ENCODE data around the gene SOD1. TPM values are rescaled to one million over a fixed set of nuclear protein-coding genes. Genes with fewer than 3 reads are reported as not detected.
A peak's percentile ranks its signal among the peaks of the same experiment; 100 is the strongest.

Gene SOD1
- total RNA-seq, 6 experiments from 2014 or later = 236 to 290 (median 281) TPM

- no peak for DNase-seq
- no peak for TF ChIP-seq CTCF (IDR thresholded peaks at IDR 0.05)
- Mint-ChIP-seq H3K36me3 (ENCODE audit: low read depth) (peaks cover 34% of the 10 kb centered on the region), H3K27me3 (ENCODE audit: insufficient read depth) (peaks cover 2% of the 10 kb centered on the region; the same call in 1 of the 2 replicates), H3K9me3 (no peaks in the 10 kb centered on the region), H3K27ac (peak overlapping the region; percentile 8; the same call in 1 of the 2 replicates), H3K4me3 (no peak overlapping the region), H3K4me1 (ENCODE audit: low read depth) (peaks cover 29% of the 10 kb centered on the region)
Measured at GRCh38 chr21:31670070-31670469, 10.6 kb downstream of the SOD1 start.

DNA sequence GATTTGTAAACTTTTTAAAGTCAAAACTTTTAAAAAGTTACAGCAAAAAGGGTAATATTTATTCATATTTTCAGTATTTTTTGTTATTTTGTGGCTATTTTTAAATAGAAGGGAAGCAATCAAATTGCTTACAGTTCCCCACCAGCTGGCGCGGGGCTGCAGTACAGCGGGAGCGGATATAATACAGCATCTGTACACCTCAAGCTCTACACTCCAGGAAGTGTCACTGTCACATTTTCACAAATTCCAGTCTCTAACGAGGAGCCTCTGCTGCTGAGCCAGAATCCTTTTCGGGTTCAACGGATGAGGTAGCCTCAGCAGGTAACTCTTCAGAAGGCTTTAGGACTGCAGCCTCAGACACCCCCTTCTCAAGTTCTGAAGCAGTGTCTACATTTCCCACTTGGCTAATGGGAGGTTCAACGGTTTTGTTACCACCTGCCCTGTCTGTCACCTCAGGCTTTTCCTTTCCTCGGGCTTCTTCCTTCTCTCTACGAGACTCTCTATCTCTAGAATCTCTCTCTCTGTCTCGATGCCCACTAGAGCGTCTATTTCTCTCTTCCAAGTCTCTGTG is 11.7 kb downstream of the SOD1 start:
- no peak for DNase-seq
- Mint-ChIP-seq H3K9me3 (no peaks in the 10 kb centered on the region), H3K27ac (no peak overlapping the region), H3K27me3 (ENCODE audit: insufficient read depth) (no peaks in the 10 kb centered on the region; the same call in 1 of the 2 replicates), H3K36me3 (ENCODE audit: low read depth) (peaks cover 28% of the 10 kb centered on the region), H3K4me1 (ENCODE audit: low read depth) (peaks cover 20% of the 10 kb centered on the region), H3K4me3 (no peak overlapping the region)
- TF ChIP-seq CTCF (IDR thresholded peaks at IDR 0.05) = no peak

DNA sequence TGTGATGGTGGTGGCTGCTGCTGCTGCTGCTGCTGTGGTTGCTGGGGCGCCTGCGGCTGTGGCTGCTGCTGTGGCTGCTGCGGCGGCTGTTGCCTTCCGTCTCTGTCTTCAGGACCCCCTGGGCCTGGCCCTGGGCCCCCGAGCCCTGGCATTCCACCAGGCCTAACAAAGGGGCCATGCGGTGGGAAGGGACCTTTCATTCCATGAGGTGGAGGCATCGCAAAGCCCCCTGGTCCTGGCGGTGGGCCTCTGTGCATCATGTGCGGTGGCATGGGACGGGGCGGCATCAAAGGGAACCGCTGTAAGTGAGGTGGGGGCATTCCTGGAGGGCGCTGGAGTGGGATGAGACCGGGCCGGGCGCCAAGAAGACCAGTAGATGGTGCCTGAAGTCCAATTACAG is 12.4 kb downstream of the SOD1 start:
- H3K9me3 Mint-ChIP-seq = no peaks in the 10 kb centered on the region

GRCh38 chr21:31673321-31673912 is 13.9 kb downstream of the SOD1 start:
- TF ChIP-seq CTCF (IDR thresholded peaks at IDR 0.05) = no peak
- Mint-ChIP-seq H3K9me3 (no peaks in the 10 kb centered on the region), H3K27ac (no peak overlapping the region), H3K4me3 (no peak overlapping the region), H3K4me1 (ENCODE audit: low read depth) (peaks cover 7% of the 10 kb centered on the region), H3K36me3 (ENCODE audit: low read depth) (peaks cover 13% of the 10 kb centered on the region), H3K27me3 (ENCODE audit: insufficient read depth) (no peaks in the 10 kb centered on the region; the same call in 1 of the 2 replicates)
- no peak for DNase-seq

More for the DNA sequence above, 12.4 kb downstream of the SOD1 start:
- no peaks in the 10 kb centered on the region; the same call in 1 of the 2 replicates for H3K27me3 Mint-ChIP-seq (ENCODE audit: insufficient read depth)
- peaks cover 15% of the 10 kb centered on the region for H3K4me1 Mint-ChIP-seq (ENCODE audit: low read depth)
- no peak overlapping the region for H3K27ac Mint-ChIP-seq
- no peak for TF ChIP-seq CTCF (IDR thresholded peaks at IDR 0.05)
- DNase-seq = no peak
- H3K4me3 Mint-ChIP-seq = no peak overlapping the region
- H3K36me3 Mint-ChIP-seq (ENCODE audit: low read depth) = peaks cover 21% of the 10 kb centered on the region

DNA sequence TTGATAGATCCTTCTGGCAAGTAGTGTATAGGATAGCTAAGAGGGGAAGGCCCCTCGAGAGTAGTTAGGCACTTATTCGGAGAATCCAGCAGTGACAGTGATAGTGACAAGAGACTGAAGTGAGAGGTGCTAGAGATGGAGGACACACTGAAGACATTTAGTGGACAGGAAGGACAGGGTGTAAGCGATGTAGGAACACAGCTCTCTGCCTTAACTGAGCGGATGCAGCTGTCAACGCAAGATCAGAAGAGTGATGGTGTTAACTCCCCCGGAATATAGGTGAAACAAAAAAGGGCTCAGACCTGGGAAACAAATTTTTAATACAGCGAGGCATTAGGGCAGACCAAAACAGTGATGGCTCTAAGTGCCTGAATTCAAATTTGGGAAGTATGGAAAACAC is 15.8 kb downstream of the SOD1 start:
- no peak for TF ChIP-seq CTCF (IDR thresholded peaks at IDR 0.05)
- peaks cover 7% of the 10 kb centered on the region for H3K36me3 Mint-ChIP-seq (ENCODE audit: low read depth)
- no peaks in the 10 kb centered on the region; the same call in 1 of the 2 replicates for H3K27me3 Mint-ChIP-seq (ENCODE audit: insufficient read depth)
- no peaks in the 10 kb centered on the region for H3K4me1 Mint-ChIP-seq (ENCODE audit: low read depth)
- no peak for DNase-seq
- H3K9me3 Mint-ChIP-seq = no peaks in the 10 kb centered on the region
- H3K27ac Mint-ChIP-seq = no peak overlapping the region
- no peak overlapping the region for H3K4me3 Mint-ChIP-seq
